Panc1 (cell line): ENCODE results near the gene MRPL4. TPM values are rescaled to one million over a fixed set of nuclear protein-coding genes. Genes with fewer than 3 reads are reported as not detected.
"Not testable (repeated sequence)": the region's sequence is repeated elsewhere in the genome, so short reads cannot be mapped to it uniquely, and the experiment has no call there.

Experiments
- ATAC-seq: fragments of 200-7000 bp; cut with Tn5 transposase; 2 replicates; pipeline ENCODE4 v1.9.1; 2020; ENCODE audit warnings: mild to moderate bottlenecking, moderate library complexity
- BruUV-seq: library from RNA; stranded (reverse); fragments of 400-500 nt; replicated peaks from 2 replicates; lab custom pipeline; 2021; lab: Mats Ljungman, UMichigan
- CTCF ChIA-PET: fragments of 300-600 bp; sonication (Branson Sonifier 250); formaldehyde crosslinking; loops from one replicate; lab custom pipeline; 2022; ENCODE audit warnings: antibody characterized with exemption; lab: Charles Lee
- POLR2A ChIA-PET: fragments of 300-600 bp; sonication (Branson Sonifier 250); formaldehyde crosslinking; loops from one replicate; lab custom pipeline; 2022; ENCODE audit warnings: antibody characterized with exemption; lab: Charles Lee
- DNase-seq: peaks from one replicate; pipeline ENCODE4 v3.0.0-alpha.2; 2010; ENCODE audit warnings: low read depth, low spot score
- H3K27ac ChIP-seq: 2 replicates; pipeline ENCODE4 v1.5.1; 2011; ENCODE audit warnings: mild to moderate bottlenecking, low read length, inconsistent platforms
- H3K27me3 ChIP-seq: fragments of 200-500 bp; sonication (Bioruptor generic); 2 replicates; pipeline ENCODE4 v1.6.0; 2014; ENCODE audit warnings: low read length, inconsistent platforms; ENCODE audit not compliant: control insufficient read depth, insufficient read depth
- H3K36me3 ChIP-seq: fragments of 200-500 bp; sonication (Bioruptor generic); 2 replicates; pipeline ENCODE4 v1.5.1; 2014; ENCODE audit warnings: inconsistent platforms, mild to moderate bottlenecking, low read length, moderate library complexity; ENCODE audit not compliant: control insufficient read depth, insufficient read depth
- H3K4me1 ChIP-seq: 2 replicates; pipeline ENCODE4 v1.5.1; 2011; ENCODE audit warnings: inconsistent platforms, mild to moderate bottlenecking, low read length, moderate library complexity; ENCODE audit not compliant: control insufficient read depth, insufficient read depth
- H3K4me3 ChIP-seq, 2 experiments: 2 replicates each; pipeline ENCODE4 v1.5.1; 2011 to 2012; ENCODE audit warnings: low read depth in 2 of 2, low read length in 2 of 2, mild to moderate bottlenecking in 2 of 2, inconsistent platforms in 1 of 2, moderate library complexity in 1 of 2
- H3K9me3 ChIP-seq: fragments of 200-500 bp; sonication (Bioruptor generic); 2 replicates; pipeline ENCODE4 v1.5.1; 2014; ENCODE audit warnings: low read depth, mild to moderate bottlenecking, inconsistent platforms, low read length, moderate library complexity; ENCODE audit not compliant: control insufficient read depth, insufficient read depth
- POLR2AphosphoS5 ChIP-seq: IDR thresholded peaks from 2 replicates; pipeline ENCODE4 v1.6.1; 2012; ENCODE audit warnings: mild to moderate bottlenecking, low read depth, low read length, moderate library complexity
- SIN3A ChIP-seq: IDR thresholded peaks from 2 replicates; pipeline ENCODE4 v1.6.1; 2012; ENCODE audit warnings: low read depth, mild to moderate bottlenecking, low read length, moderate library complexity, borderline replicate concordance; ENCODE audit not compliant: insufficient read depth
- TCF7L2 ChIP-seq: IDR thresholded peaks from 2 replicates; pipeline ENCODE4 v1.6.1; 2011; ENCODE audit warnings: mild to moderate bottlenecking, low read depth, low read length, inconsistent platforms
- in situ Hi-C: cut with HindIII; loops from 2 replicates; pipeline ENCODE4 v1.10.0; 2016; ENCODE audit warnings: low sequenced_read_pairs, low pct_unique_long_range_greater_than_20kb
- intact Hi-C: fragments of 100-400 bp; cut with micrococcal nuclease; formaldehyde crosslinking; loops from one replicate; pipeline ENCODE4 v1.10.0; 2022; ENCODE audit not compliant: unreplicated experiment
- total RNA-seq: library from RNA; stranded (reverse); gene quantifications from one replicate; pipeline ENCODE4 v1.2.1, GENCODE V29; 2021; ENCODE audit not compliant: unreplicated experiment
- TF ChIP-seq, protein P1 (sequence below), 2 experiments: IDR thresholded peaks; 2 replicates each; pipeline ENCODE4 v1.6.1; 2011 to 2012; ENCODE audit warnings: low read depth in 2 of 2, control low read depth in 1 of 2, low read length in 1 of 2, mild to moderate bottlenecking in 1 of 2, moderate library complexity in 1 of 2; ENCODE audit not compliant: insufficient read depth in 1 of 2
- TF ChIP-seq, protein P2 (sequence below): fragments of 450-650 bp; IDR thresholded peaks from 2 replicates; pipeline ENCODE4 v1.5.1; 2017; ENCODE audit warnings: mild to moderate bottlenecking

MRPL4 gene
- total RNA-seq, 1 experiment from 2014 or later = 62.8 TPM

DNA sequence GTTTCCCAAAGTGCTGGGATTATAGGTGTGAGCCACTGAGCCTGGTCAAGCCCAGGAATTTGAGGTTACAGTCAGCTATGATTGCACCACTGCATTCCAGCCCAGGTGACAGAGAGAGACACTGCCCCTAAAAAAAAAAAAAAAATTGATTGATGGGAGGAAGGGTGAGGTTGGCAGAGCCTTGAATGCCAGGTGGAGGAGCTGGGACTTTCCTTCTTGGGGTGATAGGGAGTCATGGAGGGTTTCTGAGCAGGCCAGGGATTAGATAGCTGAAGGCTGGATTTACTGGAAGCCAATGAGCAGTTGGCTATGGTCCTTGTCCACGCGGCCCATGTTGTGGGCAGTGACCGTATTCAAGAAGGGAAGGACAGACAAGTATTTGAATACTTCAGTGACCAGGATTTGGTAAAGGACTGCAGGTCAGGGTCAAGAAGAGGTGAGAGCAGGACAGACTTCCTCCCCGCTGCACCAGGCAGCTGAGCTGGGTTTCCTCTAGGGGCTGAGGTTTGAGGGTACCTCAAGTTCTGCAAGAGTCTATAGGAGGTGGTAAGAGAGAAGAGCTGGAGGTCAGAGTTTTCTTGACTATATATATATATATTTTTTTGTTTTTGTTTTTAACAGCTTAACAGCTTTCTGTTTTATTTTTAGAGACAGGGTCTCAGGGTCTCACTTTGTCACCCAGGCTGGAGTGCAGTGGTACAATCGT lies 27.9 kb downstream of the MRPL4 start:
- Histone ChIP-seq H3K27ac (no peak overlapping the region), H3K4me3 (no peak overlapping the region), H3K4me1 (0 out of 2 replicates have a peak, but pooled peaks cover 2% of the 10 kb centered on the region), H3K9me3 (no peaks in the 10 kb centered on the region), H3K27me3 (no peaks in the 10 kb centered on the region), H3K36me3 (peaks cover 2% of the 10 kb centered on the region; the same call in 1 of the 2 replicates)
- ATAC-seq (no peak), DNase-seq (no peak)
- TSS peak; percentile 52 for BruUV-seq
- CTCF ChIA-PET = interaction anchor here (0.9 kb wide), 1 partner anchor 8 kb away, joined by 4 read pairs; no protein-coding TSS in a partner anchor
- intact Hi-C loops (no loop called here), in situ Hi-C loops (no loop called here)
- TF ChIP-seq SIN3A (no peak), TCF7L2 (no peak), POLR2AphosphoS5 (no peak)
- TF ChIP-seq, protein P1, sequence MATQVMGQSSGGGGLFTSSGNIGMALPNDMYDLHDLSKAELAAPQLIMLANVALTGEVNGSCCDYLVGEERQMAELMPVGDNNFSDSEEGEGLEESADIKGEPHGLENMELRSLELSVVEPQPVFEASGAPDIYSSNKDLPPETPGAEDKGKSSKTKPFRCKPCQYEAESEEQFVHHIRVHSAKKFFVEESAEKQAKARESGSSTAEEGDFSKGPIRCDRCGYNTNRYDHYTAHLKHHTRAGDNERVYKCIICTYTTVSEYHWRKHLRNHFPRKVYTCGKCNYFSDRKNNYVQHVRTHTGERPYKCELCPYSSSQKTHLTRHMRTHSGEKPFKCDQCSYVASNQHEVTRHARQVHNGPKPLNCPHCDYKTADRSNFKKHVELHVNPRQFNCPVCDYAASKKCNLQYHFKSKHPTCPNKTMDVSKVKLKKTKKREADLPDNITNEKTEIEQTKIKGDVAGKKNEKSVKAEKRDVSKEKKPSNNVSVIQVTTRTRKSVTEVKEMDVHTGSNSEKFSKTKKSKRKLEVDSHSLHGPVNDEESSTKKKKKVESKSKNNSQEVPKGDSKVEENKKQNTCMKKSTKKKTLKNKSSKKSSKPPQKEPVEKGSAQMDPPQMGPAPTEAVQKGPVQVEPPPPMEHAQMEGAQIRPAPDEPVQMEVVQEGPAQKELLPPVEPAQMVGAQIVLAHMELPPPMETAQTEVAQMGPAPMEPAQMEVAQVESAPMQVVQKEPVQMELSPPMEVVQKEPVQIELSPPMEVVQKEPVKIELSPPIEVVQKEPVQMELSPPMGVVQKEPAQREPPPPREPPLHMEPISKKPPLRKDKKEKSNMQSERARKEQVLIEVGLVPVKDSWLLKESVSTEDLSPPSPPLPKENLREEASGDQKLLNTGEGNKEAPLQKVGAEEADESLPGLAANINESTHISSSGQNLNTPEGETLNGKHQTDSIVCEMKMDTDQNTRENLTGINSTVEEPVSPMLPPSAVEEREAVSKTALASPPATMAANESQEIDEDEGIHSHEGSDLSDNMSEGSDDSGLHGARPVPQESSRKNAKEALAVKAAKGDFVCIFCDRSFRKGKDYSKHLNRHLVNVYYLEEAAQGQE (IDR thresholded peaks at IDR 0.05; ENCODE audit: insufficient read depth in 1 of 2, low read depth in 2 of 2, low read length in 1 of 2) = no peak
- TF ChIP-seq, protein P2, sequence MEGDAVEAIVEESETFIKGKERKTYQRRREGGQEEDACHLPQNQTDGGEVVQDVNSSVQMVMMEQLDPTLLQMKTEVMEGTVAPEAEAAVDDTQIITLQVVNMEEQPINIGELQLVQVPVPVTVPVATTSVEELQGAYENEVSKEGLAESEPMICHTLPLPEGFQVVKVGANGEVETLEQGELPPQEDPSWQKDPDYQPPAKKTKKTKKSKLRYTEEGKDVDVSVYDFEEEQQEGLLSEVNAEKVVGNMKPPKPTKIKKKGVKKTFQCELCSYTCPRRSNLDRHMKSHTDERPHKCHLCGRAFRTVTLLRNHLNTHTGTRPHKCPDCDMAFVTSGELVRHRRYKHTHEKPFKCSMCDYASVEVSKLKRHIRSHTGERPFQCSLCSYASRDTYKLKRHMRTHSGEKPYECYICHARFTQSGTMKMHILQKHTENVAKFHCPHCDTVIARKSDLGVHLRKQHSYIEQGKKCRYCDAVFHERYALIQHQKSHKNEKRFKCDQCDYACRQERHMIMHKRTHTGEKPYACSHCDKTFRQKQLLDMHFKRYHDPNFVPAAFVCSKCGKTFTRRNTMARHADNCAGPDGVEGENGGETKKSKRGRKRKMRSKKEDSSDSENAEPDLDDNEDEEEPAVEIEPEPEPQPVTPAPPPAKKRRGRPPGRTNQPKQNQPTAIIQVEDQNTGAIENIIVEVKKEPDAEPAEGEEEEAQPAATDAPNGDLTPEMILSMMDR = no peak
- POLR2A ChIA-PET = no interaction called here

DNA sequence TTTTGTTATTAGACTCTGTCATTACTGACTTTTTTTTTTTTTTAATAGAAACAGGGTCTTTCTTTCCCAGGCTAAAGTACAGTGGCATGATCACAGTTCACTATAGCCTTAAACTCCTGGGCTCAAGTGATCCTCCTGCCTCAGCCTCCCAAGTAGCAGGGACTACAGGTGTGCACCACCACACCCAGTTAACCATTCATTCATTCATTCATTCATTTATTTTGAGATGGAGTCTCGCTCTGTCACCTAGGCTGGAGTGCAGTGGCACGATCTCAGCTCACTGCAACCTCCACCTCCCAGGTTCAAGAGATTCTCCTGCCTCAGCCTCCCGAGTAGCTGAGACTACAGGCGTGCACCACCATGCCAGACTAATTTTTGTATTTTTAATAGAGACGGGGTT lies 30.0 kb downstream of the MRPL4 start:
- CTCF ChIA-PET, DNase-seq, in situ Hi-C loops, POLR2A ChIA-PET, intact Hi-C loops, ATAC-seq, H3K27ac ChIP-seq, H3K9me3 ChIP-seq, BruUV-seq, H3K36me3 ChIP-seq, H3K4me3 ChIP-seq, H3K27me3 ChIP-seq: not testable (repeated sequence)
- peaks cover 12% of the 10 kb centered on the region; the same call in 1 of the 2 replicates for H3K4me1 ChIP-seq
